Mesendoderm (in vitro differentiated cells): ENCODE data around the gene HOXC5.
A peak's percentile ranks its signal among the peaks of the same experiment; 100 is the strongest.

Experiments used
- DNase-seq: peaks from one replicate; pipeline ENCODE4 v3.0.0; 2013
- H2AK5ac ChIP-seq: 2 replicates; pipeline ENCODE4 v1.6.1; 2013; ENCODE audit warnings: low read length, inconsistent platforms
- H2BK120ac ChIP-seq: 2 replicates; pipeline ENCODE4 v1.6.1; 2013; ENCODE audit warnings: low read depth, mild to moderate bottlenecking, low read length, moderate library complexity, mixed read lengths
- H2BK15ac ChIP-seq: replicated peaks from 2 replicates; pipeline ENCODE4 v1.6.1; 2013; ENCODE audit warnings: low read depth, mild to moderate bottlenecking, moderate library complexity
- H2BK5ac ChIP-seq: 2 replicates; pipeline ENCODE4 v1.6.1; 2013; ENCODE audit warnings: low read length, inconsistent platforms
- H3K18ac ChIP-seq: 2 replicates; pipeline ENCODE4 v1.6.1; 2013; ENCODE audit warnings: mild to moderate bottlenecking, low read length, mixed read lengths
- H3K23ac ChIP-seq: one replicate; pipeline ENCODE4 v1.6.1; 2013; ENCODE audit warnings: low read length
- H3K27ac ChIP-seq: 2 replicates; pipeline ENCODE4 v1.5.1; 2013; ENCODE audit warnings: low read depth, mild to moderate bottlenecking, inconsistent platforms, low read length, moderate library complexity
- H3K27me3 ChIP-seq: 2 replicates; pipeline ENCODE4 v1.6.1; 2013; ENCODE audit warnings: low read length, control low read depth, mild to moderate bottlenecking, inconsistent platforms; ENCODE audit not compliant: insufficient read depth, poor library complexity
- H3K36me3 ChIP-seq: 2 replicates; pipeline ENCODE4 v1.6.1; 2013; ENCODE audit warnings: low read length, inconsistent platforms; ENCODE audit not compliant: control insufficient read depth, insufficient read depth
- H3K4ac ChIP-seq: one replicate; pipeline ENCODE4 v1.6.1; 2013; ENCODE audit warnings: low read depth, mild to moderate bottlenecking, low read length, moderate library complexity
- H3K4me1 ChIP-seq: 2 replicates; pipeline ENCODE4 v1.6.1; 2013; ENCODE audit warnings: low read depth, low read length, inconsistent platforms; ENCODE audit not compliant: control insufficient read depth
- H3K4me2 ChIP-seq: 2 replicates; pipeline ENCODE4 v1.6.1; 2013; ENCODE audit warnings: low read length
- H3K4me3 ChIP-seq: 2 replicates; pipeline ENCODE4 v1.5.1; 2013; ENCODE audit warnings: mild to moderate bottlenecking, low read length
- H3K56ac ChIP-seq: one replicate; pipeline ENCODE4 v1.6.1; 2013; ENCODE audit warnings: low read length
- H3K79me1 ChIP-seq: 2 replicates; pipeline ENCODE4 v1.6.1; 2013; ENCODE audit warnings: low read length, inconsistent platforms
- H3K79me2 ChIP-seq: 2 replicates; pipeline ENCODE4 v1.6.1; 2013; ENCODE audit warnings: mild to moderate bottlenecking, low read length; ENCODE audit not compliant: control insufficient read depth, insufficient read depth
- H3K9ac ChIP-seq: 2 replicates; pipeline ENCODE4 v1.6.1; 2013; ENCODE audit warnings: low read length, inconsistent platforms
- H4K5ac ChIP-seq: one replicate; pipeline ENCODE4 v1.6.1; 2013; ENCODE audit warnings: low read length
- H4K8ac ChIP-seq: one replicate; pipeline ENCODE4 v1.6.1; 2013; ENCODE audit warnings: low read depth, mild to moderate bottlenecking, control low read depth, low read length, moderate library complexity
- WGBS: extraction: QIAGEN DNeasy Blood & Tissue Kit; methylation state at CpG from one replicate; pipeline ENCODE4 v1.1.7; 2013; ENCODE audit warnings: low lambda C conversion rate, missing lambda C conversion rate; ENCODE audit not compliant: insufficient coverage; ENCODE audit errors: extremely low coverage; 5-methylcytosine and 5-hydroxymethylcytosine counted together

Gene HOXC5

GRCh38 chr12:54020591-54021405, 12.1 kb upstream of the HOXC5 start:
- no peaks in the 10 kb centered on the region for H3K79me2 ChIP-seq
- no peak overlapping the region for H3K23ac ChIP-seq
- no peak overlapping the region for H3K27ac ChIP-seq
- no peak overlapping the region for H3K56ac ChIP-seq
- H2BK15ac ChIP-seq, result no peak overlapping the region
- H3K9ac ChIP-seq, result no peak overlapping the region
- H3K36me3 ChIP-seq, result no peaks in the 10 kb centered on the region
- no peak overlapping the region for H3K4me3 ChIP-seq
- H2AK5ac ChIP-seq, result no peak overlapping the region
- H3K4ac ChIP-seq, result no peak overlapping the region
- H3K4me1 ChIP-seq, result peaks cover 2% of the 10 kb centered on the region
- no peak for DNase-seq
- H3K79me1 ChIP-seq, result no peaks in the 10 kb centered on the region
- H3K18ac ChIP-seq, result no peak overlapping the region
- no CpG with 5 or more reads among the region's 23 CpGs for WGBS
- H2BK120ac ChIP-seq, result no peak overlapping the region
- no peak overlapping the region for H3K4me2 ChIP-seq
- H3K27me3 ChIP-seq, result peaks cover 82% of the 10 kb centered on the region
- H4K8ac ChIP-seq, result no peak overlapping the region
- H2BK5ac ChIP-seq, result no peak overlapping the region
- no peak overlapping the region for H4K5ac ChIP-seq

- Histone ChIP-seq H3K4me3 (no peak overlapping the region), H3K79me1 (no peaks in the 10 kb centered on the region), H2BK120ac (no peak overlapping the region), H3K9ac (no peak overlapping the region), H3K18ac (no peak overlapping the region), H3K23ac (no peak overlapping the region), H3K79me2 (no peaks in the 10 kb centered on the region), H3K27ac (no peak overlapping the region), H3K27me3 (peaks cover 83% of the 10 kb centered on the region), H3K4me2 (no peak overlapping the region), H4K5ac (no peak overlapping the region), H3K36me3 (no peaks in the 10 kb centered on the region), H3K4me1 (peaks cover 2% of the 10 kb centered on the region), H3K56ac (no peak overlapping the region), H2BK15ac (no peak overlapping the region), H2AK5ac (no peak overlapping the region), H4K8ac (no peak overlapping the region), H2BK5ac (no peak overlapping the region), H3K4ac (no peak overlapping the region)
- DNase-seq, result peak; percentile 86
- no CpG with 5 or more reads among the region's 16 CpGs for WGBS
Observed at GRCh38 chr12:54021432-54022013, 11.3 kb upstream of the HOXC5 start.

GRCh38 chr12:54022960-54023884, 9.6 kb upstream of the HOXC5 start:
- Histone ChIP-seq H3K79me2 (no peaks in the 10 kb centered on the region), H3K27me3 (peaks cover 91% of the 10 kb centered on the region), H3K79me1 (no peaks in the 10 kb centered on the region), H3K4me1 (peaks cover 2% of the 10 kb centered on the region), H3K18ac (no peak overlapping the region), H3K56ac (no peak overlapping the region), H2BK15ac (no peak overlapping the region), H4K8ac (no peak overlapping the region), H3K9ac (no peak overlapping the region), H2AK5ac (no peak overlapping the region), H3K36me3 (no peaks in the 10 kb centered on the region), H3K27ac (no peak overlapping the region), H3K4ac (no peak overlapping the region), H3K23ac (no peak overlapping the region), H4K5ac (no peak overlapping the region), H3K4me3 (no peak overlapping the region), H2BK5ac (no peak overlapping the region), H3K4me2 (no peak overlapping the region), H2BK120ac (no peak overlapping the region)
- DNase-seq, result no peak
- no CpG with 5 or more reads among the region's 8 CpGs for WGBS

GRCh38 chr12:54024127-54024526, 8.7 kb upstream of the HOXC5 start:
- no peaks in the 10 kb centered on the region for H3K4me1 ChIP-seq

GRCh38 chr12:54024581-54025305, 8.1 kb upstream of the HOXC5 start:
- H3K4ac ChIP-seq, result no peak overlapping the region
- no peak for DNase-seq
- peaks cover 94% of the 10 kb centered on the region for H3K27me3 ChIP-seq
- H3K56ac ChIP-seq, result no peak overlapping the region
- H4K8ac ChIP-seq, result no peak overlapping the region
- H3K4me3 ChIP-seq, result no peak overlapping the region
- no peak overlapping the region for H3K23ac ChIP-seq
- H3K4me2 ChIP-seq, result no peak overlapping the region
- no peak overlapping the region for H2BK15ac ChIP-seq
- H3K9ac ChIP-seq, result no peak overlapping the region
- H2BK5ac ChIP-seq, result no peak overlapping the region
- no CpG with 5 or more reads among the region's 5 CpGs for WGBS
- no peaks in the 10 kb centered on the region for H3K79me2 ChIP-seq
- H3K18ac ChIP-seq, result no peak overlapping the region
- no peaks in the 10 kb centered on the region for H3K79me1 ChIP-seq
- H3K36me3 ChIP-seq, result no peaks in the 10 kb centered on the region
- no peak overlapping the region for H2BK120ac ChIP-seq
- no peak overlapping the region for H3K27ac ChIP-seq
- H2AK5ac ChIP-seq, result no peak overlapping the region
- no peaks in the 10 kb centered on the region for H3K4me1 ChIP-seq
- no peak overlapping the region for H4K5ac ChIP-seq

More at GRCh38 chr12:54024127-54024526, 8.7 kb upstream of the HOXC5 start:
- Histone ChIP-seq H3K4me2 (no peak overlapping the region), H3K4ac (no peak overlapping the region), H3K79me2 (no peaks in the 10 kb centered on the region), H3K36me3 (no peaks in the 10 kb centered on the region), H3K79me1 (no peaks in the 10 kb centered on the region), H4K8ac (no peak overlapping the region), H3K9ac (no peak overlapping the region), H4K5ac (no peak overlapping the region), H3K27ac (no peak overlapping the region), H2BK120ac (no peak overlapping the region), H3K27me3 (peaks cover 95% of the 10 kb centered on the region), H2BK15ac (no peak overlapping the region), H2AK5ac (no peak overlapping the region), H2BK5ac (no peak overlapping the region), H3K4me3 (no peak overlapping the region), H3K23ac (no peak overlapping the region), H3K18ac (no peak overlapping the region), H3K56ac (no peak overlapping the region)
- DNase-seq, result no peak
- WGBS, result no CpG with 5 or more reads among the region's 17 CpGs
